ENCODE results near the gene GARIN3.

- TF ChIP-seq CTCF (IDR thresholded peaks at IDR 0.05; ENCODE audit: low read length) (no peak), EZH2 (optimal IDR thresholded peaks at IDR 0.05; ENCODE audit: low read depth, low read length) (no peak), EZH2phosphoT487 (IDR thresholded peaks at IDR 0.05; ENCODE audit: low read length) (no peak)
Observed at GRCh38 chr5:157120102-157120501, 46.0 kb downstream of the GARIN3 start.

Data from MM.1S (cell line).